ENCODE data around the gene HECA. TPM values are rescaled to one million over a fixed set of nuclear protein-coding genes. Genes with fewer than 3 reads are reported as not detected.

The HECA gene
- total RNA-seq, 3 donors from 2014 or later (not counting 1 experiment from before 2014, with no cell fraction given), result 76.5 to 80.5 (median 77.6) TPM

DNA sequence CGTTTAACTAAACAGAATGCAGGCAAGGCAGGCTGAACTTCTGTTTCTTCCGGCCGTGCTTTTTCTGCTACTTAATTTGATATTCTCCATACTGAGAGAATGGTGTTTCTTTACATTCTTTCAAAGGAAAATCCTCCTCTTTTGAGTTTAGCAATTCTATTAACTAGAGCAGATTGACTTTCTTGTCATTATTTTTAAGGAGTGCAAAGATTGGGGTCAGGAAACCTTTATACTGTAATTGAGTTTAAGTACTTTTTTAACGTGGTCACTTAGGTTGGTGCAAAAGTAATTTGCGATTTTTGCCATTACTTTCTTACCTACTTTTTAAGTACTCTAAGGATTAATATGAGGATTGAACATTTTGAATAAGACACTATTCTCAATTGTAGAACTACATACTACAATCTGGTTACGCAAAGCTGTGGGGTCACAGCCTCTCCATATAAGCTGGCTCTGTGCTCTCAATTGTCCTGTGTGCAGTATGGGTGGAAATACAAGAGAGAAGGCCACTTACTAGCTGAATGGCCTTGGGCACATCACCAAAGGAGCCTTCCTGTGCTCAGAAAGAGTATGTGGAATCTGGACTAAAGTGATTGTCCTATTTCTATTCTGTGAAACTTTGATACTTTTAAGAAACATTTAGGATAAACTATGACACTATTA, 16.7 kb downstream of the HECA start:
- intact Hi-C loops (cut with micrococcal nuclease), result loop anchor here (2.0 kb wide), 1 partner anchor 13 kb away; no protein-coding TSS in a partner anchor
- no peaks in the 10 kb centered on the region for H3K27me3 ChIP-seq (ENCODE audit: control insufficient read depth, insufficient read depth, low read length)
- H3K9me3 Mint-ChIP-seq, result no peaks in the 10 kb centered on the region
- H3K36me3 Mint-ChIP-seq, result no peaks in the 10 kb centered on the region
- ATAC-seq (no peak), DNase-seq (no peak)
- H3K36me3 ChIP-seq (ENCODE audit: control insufficient read depth, insufficient read depth, low read length), result no peaks in the 10 kb centered on the region
- peak overlapping the region; percentile 57 for H3K4me3 Mint-ChIP-seq
- H3K27ac ChIP-seq (ENCODE audit: low read length), result no peak overlapping the region
- peaks cover 37% of the 10 kb centered on the region for H3K4me1 ChIP-seq (ENCODE audit: control insufficient read depth, insufficient read depth, low read length)
- H3K9me3 ChIP-seq (ENCODE audit: control insufficient read depth, insufficient read depth, low read length), result no peaks in the 10 kb centered on the region
- peak overlapping the region; percentile 20 to 60 for H3K27ac Mint-ChIP-seq
- H3K4me1 Mint-ChIP-seq, result peaks cover 83 to 85% of the 10 kb centered on the region in 2 donors
- TF ChIP-seq, protein P1, sequence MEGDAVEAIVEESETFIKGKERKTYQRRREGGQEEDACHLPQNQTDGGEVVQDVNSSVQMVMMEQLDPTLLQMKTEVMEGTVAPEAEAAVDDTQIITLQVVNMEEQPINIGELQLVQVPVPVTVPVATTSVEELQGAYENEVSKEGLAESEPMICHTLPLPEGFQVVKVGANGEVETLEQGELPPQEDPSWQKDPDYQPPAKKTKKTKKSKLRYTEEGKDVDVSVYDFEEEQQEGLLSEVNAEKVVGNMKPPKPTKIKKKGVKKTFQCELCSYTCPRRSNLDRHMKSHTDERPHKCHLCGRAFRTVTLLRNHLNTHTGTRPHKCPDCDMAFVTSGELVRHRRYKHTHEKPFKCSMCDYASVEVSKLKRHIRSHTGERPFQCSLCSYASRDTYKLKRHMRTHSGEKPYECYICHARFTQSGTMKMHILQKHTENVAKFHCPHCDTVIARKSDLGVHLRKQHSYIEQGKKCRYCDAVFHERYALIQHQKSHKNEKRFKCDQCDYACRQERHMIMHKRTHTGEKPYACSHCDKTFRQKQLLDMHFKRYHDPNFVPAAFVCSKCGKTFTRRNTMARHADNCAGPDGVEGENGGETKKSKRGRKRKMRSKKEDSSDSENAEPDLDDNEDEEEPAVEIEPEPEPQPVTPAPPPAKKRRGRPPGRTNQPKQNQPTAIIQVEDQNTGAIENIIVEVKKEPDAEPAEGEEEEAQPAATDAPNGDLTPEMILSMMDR (IDR thresholded peaks at IDR 0.05), result no peak
- no peaks in the 10 kb centered on the region for H3K27me3 Mint-ChIP-seq (ENCODE audit: low read depth in 2 of 2)
- no peak overlapping the region for H3K4me3 ChIP-seq (ENCODE audit: low read length)
- WGBS (ENCODE audit: insufficient coverage), result 93% methylated on average over 3 of the region's 6 CpGs

DNA sequence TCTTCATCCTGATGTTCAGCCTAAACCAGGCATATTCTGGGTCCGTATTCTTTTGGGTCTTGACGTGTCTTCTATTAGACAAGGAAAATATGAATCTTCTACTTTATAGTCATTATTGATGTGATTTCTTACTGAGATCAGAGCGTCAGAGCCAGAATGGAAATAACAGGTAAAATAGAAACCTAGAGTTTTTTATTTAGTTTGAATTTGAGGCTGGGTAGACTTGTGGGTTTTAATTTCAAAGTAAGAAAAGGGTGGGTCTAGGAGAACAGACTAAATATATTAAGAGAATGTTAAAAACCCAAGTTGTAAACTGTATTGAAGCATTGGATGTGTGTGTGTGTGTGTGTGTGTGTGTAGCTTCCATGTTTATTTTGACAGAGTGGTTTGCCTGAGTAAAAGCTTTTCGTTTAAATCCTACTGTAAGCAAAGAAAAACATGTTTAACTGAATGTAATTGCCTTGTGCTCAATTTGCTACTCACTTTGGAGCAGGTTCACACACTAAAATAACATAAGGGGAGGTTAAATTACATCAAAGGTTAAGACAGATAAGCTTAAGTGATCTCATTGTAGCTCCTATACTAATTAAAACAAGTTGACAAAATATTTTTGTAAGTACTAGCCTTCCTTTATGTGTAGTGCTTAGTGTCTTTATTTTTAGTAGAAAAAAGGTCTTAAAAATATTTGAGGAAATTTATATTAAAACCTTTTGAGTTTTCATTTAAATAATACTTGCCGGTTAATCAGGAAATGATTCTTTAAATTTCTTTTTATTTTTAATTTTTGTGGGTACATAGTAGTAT, 17.4 kb downstream of the HECA start:
- H3K27ac ChIP-seq (ENCODE audit: low read length), result no peak overlapping the region
- DNase-seq (no peak), ATAC-seq (no peak)
- intact Hi-C loops (cut with micrococcal nuclease), result loop anchor here (2.0 kb wide), 1 partner anchor 13 kb away; no protein-coding TSS in a partner anchor
- Mint-ChIP-seq H3K4me3 (peak overlapping the region; percentile 57), H3K27ac (peak overlapping the region; percentile 17 to 60), H3K9me3 (no peaks in the 10 kb centered on the region), H3K36me3 (no peaks in the 10 kb centered on the region), H3K27me3 (ENCODE audit: low read depth in 2 of 2) (no peaks in the 10 kb centered on the region), H3K4me1 (peaks cover 83 to 85% of the 10 kb centered on the region in 2 donors)
- TF ChIP-seq, protein P1 (IDR thresholded peaks at IDR 0.05), result no peak
- no peaks in the 10 kb centered on the region for H3K9me3 ChIP-seq (ENCODE audit: control insufficient read depth, insufficient read depth, low read length)
- H3K4me3 ChIP-seq (ENCODE audit: low read length), result no peak overlapping the region
- WGBS (ENCODE audit: insufficient coverage), result 0% methylated on average over 1 of the region's 5 CpGs
- H3K27me3 ChIP-seq (ENCODE audit: control insufficient read depth, insufficient read depth, low read length), result no peaks in the 10 kb centered on the region
- peaks cover 30% of the 10 kb centered on the region for H3K4me1 ChIP-seq (ENCODE audit: control insufficient read depth, insufficient read depth, low read length)
- H3K36me3 ChIP-seq (ENCODE audit: control insufficient read depth, insufficient read depth, low read length), result no peaks in the 10 kb centered on the region

DNA sequence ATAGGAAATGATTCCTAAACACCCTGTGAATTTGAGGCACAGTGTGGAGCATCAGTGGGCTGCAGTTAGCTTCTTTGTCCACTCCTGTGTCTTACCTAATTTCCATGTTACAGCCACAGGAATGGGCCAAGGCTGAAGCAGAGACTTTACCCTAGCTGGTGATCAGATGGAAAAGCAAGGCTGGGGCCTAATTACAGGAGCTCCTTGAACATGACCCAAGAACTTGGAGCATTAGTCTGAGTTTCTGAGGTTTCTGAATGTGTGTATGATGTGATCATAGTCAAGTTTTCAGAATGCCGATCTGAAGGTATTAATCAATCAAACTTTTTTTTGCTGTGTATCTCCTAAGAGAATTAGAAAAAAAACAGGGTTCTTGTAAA, 18.0 kb downstream of the HECA start:
- Histone ChIP-seq H3K36me3 (ENCODE audit: control insufficient read depth, insufficient read depth, low read length) (no peaks in the 10 kb centered on the region), H3K4me3 (ENCODE audit: low read length) (no peak overlapping the region), H3K27me3 (ENCODE audit: control insufficient read depth, insufficient read depth, low read length) (no peaks in the 10 kb centered on the region), H3K4me1 (ENCODE audit: control insufficient read depth, insufficient read depth, low read length) (peaks cover 33% of the 10 kb centered on the region), H3K9me3 (ENCODE audit: control insufficient read depth, insufficient read depth, low read length) (no peaks in the 10 kb centered on the region), H3K27ac (ENCODE audit: low read length) (no peak overlapping the region)
- TF ChIP-seq, protein P1 (IDR thresholded peaks at IDR 0.05), result no peak
- Mint-ChIP-seq H3K9me3 (no peaks in the 10 kb centered on the region), H3K4me3 (no peak overlapping the region), H3K27me3 (ENCODE audit: low read depth in 2 of 2) (no peaks in the 10 kb centered on the region), H3K36me3 (no peaks in the 10 kb centered on the region), H3K4me1 (peaks cover 83 to 85% of the 10 kb centered on the region in 2 donors), H3K27ac (peak overlapping the region in 1 of 2 donors; percentile 17)
- no peak for DNase-seq
- ATAC-seq, result no peak
- intact Hi-C loops (cut with micrococcal nuclease), result loop anchor here (2.0 kb wide), 1 partner anchor 14 kb away; no protein-coding TSS in a partner anchor
- WGBS (ENCODE audit: insufficient coverage), result 70% methylated on average over 1 of the region's 1 CpG
